H9 (cell line): ENCODE measurements around the gene ADCY5. TPM values are rescaled to one million over a fixed set of nuclear protein-coding genes. Genes with fewer than 3 reads are reported as not detected.

Source experiments
- DNase-seq: peaks from one replicate; pipeline ENCODE4 v3.0.0-alpha.2; 2017
- H2AFZ ChIP-seq: one replicate; pipeline ENCODE4 v1.6.1; 2013; ENCODE audit warnings: mild to moderate bottlenecking, low read length, control low read depth, moderate library complexity
- H2AK5ac ChIP-seq: 2 replicates; pipeline ENCODE4 v1.6.1; 2013; ENCODE audit warnings: low read length, control low read depth, mixed read lengths; ENCODE audit not compliant: insufficient read length
- H2BK120ac ChIP-seq: one replicate; pipeline ENCODE4 v1.6.1; 2013; ENCODE audit warnings: low read depth, mild to moderate bottlenecking, low read length, control low read depth, inconsistent platforms; ENCODE audit not compliant: poor library complexity, severe bottlenecking
- H2BK12ac ChIP-seq: 2 replicates; pipeline ENCODE4 v1.6.1; 2013; ENCODE audit warnings: low read length, control low read depth, mixed read lengths, low read depth; ENCODE audit not compliant: insufficient read length
- H2BK15ac ChIP-seq: 2 replicates; pipeline ENCODE4 v1.6.1; 2013; ENCODE audit warnings: low read depth, low read length, control low read depth
- H2BK20ac ChIP-seq: one replicate; pipeline ENCODE4 v1.6.1; 2013; ENCODE audit warnings: low read depth, mild to moderate bottlenecking, low read length, control low read depth, inconsistent platforms; ENCODE audit not compliant: poor library complexity, severe bottlenecking
- H2BK5ac ChIP-seq: 2 replicates; pipeline ENCODE4 v1.6.1; 2013; ENCODE audit warnings: low read length, control low read depth, mixed read lengths; ENCODE audit not compliant: insufficient read length
- H3K14ac ChIP-seq: 2 replicates; pipeline ENCODE4 v1.6.1; 2013; ENCODE audit warnings: low read length, control low read depth; ENCODE audit not compliant: insufficient read depth
- H3K18ac ChIP-seq: 2 replicates; pipeline ENCODE4 v1.6.1; 2013; ENCODE audit warnings: low read depth, mild to moderate bottlenecking, mixed read lengths, low read length, control low read depth; ENCODE audit not compliant: insufficient read length
- H3K23ac ChIP-seq: 2 replicates; pipeline ENCODE4 v1.6.1; 2013; ENCODE audit warnings: low read length, control low read depth, mixed read lengths, low read depth; ENCODE audit not compliant: insufficient read length
- H3K23me2 ChIP-seq: 2 replicates; pipeline ENCODE4 v1.6.1; 2013; ENCODE audit warnings: low read depth, mild to moderate bottlenecking, mixed read lengths, low read length, control low read depth; ENCODE audit not compliant: insufficient read length, poor library complexity, severe bottlenecking
- H3K27ac ChIP-seq: 2 replicates; pipeline ENCODE4 v1.5.1; 2013; ENCODE audit warnings: low read length, control low read depth, mixed read lengths, low read depth; ENCODE audit not compliant: insufficient read length
- H3K27me3 ChIP-seq: 2 replicates; pipeline ENCODE4 v1.6.1; 2013; ENCODE audit warnings: low read length, control low read depth, inconsistent platforms; ENCODE audit not compliant: insufficient read depth
- H3K4ac ChIP-seq: 2 replicates; pipeline ENCODE4 v1.6.1; 2013; ENCODE audit warnings: low read depth, mild to moderate bottlenecking, control low read depth, inconsistent platforms, low read length, moderate library complexity
- H3K4me1 ChIP-seq: 2 replicates; pipeline ENCODE4 v1.6.1; 2013; ENCODE audit warnings: low read length, control low read depth, inconsistent platforms; ENCODE audit not compliant: insufficient read depth
- H3K4me2 ChIP-seq: 2 replicates; pipeline ENCODE4 v1.6.1; 2013; ENCODE audit warnings: low read length, control low read depth, mixed read lengths; ENCODE audit not compliant: insufficient read length, insufficient read depth
- H3K56ac ChIP-seq: 2 replicates; pipeline ENCODE4 v1.6.1; 2013; ENCODE audit warnings: low read depth, mild to moderate bottlenecking, mixed read lengths, low read length, control low read depth; ENCODE audit not compliant: insufficient read length
- H3K79me1 ChIP-seq: 2 replicates; pipeline ENCODE4 v1.6.1; 2013; ENCODE audit warnings: low read depth, mild to moderate bottlenecking, moderate library complexity, low read length, control low read depth, inconsistent platforms; ENCODE audit not compliant: insufficient read depth, poor library complexity, severe bottlenecking
- H3K79me2 ChIP-seq: 2 replicates; pipeline ENCODE4 v1.6.1; 2013; ENCODE audit warnings: low read length, control low read depth, inconsistent platforms; ENCODE audit not compliant: insufficient read depth
- H3K9ac ChIP-seq: 2 replicates; pipeline ENCODE4 v1.6.1; 2013; ENCODE audit warnings: low read length, control low read depth, mixed read lengths; ENCODE audit not compliant: insufficient read length; ENCODE audit errors: extremely low read depth
- H3K9me3 ChIP-seq: one replicate; pipeline ENCODE4 v1.6.1; 2013; ENCODE audit warnings: low read depth, low read length, inconsistent platforms; ENCODE audit not compliant: control insufficient read depth
- H3T11ph ChIP-seq: one replicate; pipeline ENCODE4 v1.6.1; 2013; ENCODE audit warnings: mild to moderate bottlenecking, low read length, control low read depth, inconsistent platforms
- H4K20me1 ChIP-seq: one replicate; pipeline ENCODE4 v1.6.1; 2013; ENCODE audit not compliant: control insufficient read depth, insufficient read length, insufficient read depth
- H4K5ac ChIP-seq: 2 replicates; pipeline ENCODE4 v1.6.1; 2013; ENCODE audit warnings: low read depth, mild to moderate bottlenecking, mixed read lengths, low read length, control low read depth; ENCODE audit not compliant: insufficient read length
- H4K8ac ChIP-seq: replicated peaks from 2 replicates; pipeline ENCODE4 v1.6.1; 2013; ENCODE audit warnings: low read length, control low read depth, mixed read lengths, low read depth; ENCODE audit not compliant: insufficient read length
- H4K91ac ChIP-seq: 2 replicates; pipeline ENCODE4 v1.6.1; 2013; ENCODE audit warnings: low read depth, mild to moderate bottlenecking, moderate library complexity, mixed read lengths, low read length, control low read depth; ENCODE audit not compliant: insufficient read length
- H3K27ac Mint-ChIP-seq, 3 experiments: 2 replicates in 2 of 3; 3 replicates in 1 of 3; pipeline ENCODE4 v1.8.0; 2020 to 2021; ENCODE audit warnings: mixed read lengths in 3 of 3, mild to moderate bottlenecking in 1 of 3, moderate library complexity in 1 of 3
- H3K27me3 Mint-ChIP-seq: 2 replicates; pipeline ENCODE4 v1.8.0; 2021; ENCODE audit warnings: low read depth, mild to moderate bottlenecking, moderate library complexity, mixed read lengths
- H3K36me3 Mint-ChIP-seq, 3 experiments: 2 replicates in 2 of 3; 3 replicates in 1 of 3; pipeline ENCODE4 v1.8.0; 2020 to 2021; ENCODE audit warnings: low read depth in 3 of 3, mixed read lengths in 3 of 3; ENCODE audit not compliant: insufficient read depth in 1 of 3
- H3K4me1 Mint-ChIP-seq, 2 experiments: 2 replicates each; pipeline ENCODE4 v1.8.0; 2020; ENCODE audit warnings: mixed read lengths in 2 of 2
- H3K4me3 Mint-ChIP-seq, 2 experiments: 2 replicates in 1 of 2; 3 replicates in 1 of 2; pipeline ENCODE4 v1.8.0; 2020 to 2021; ENCODE audit warnings: mild to moderate bottlenecking in 2 of 2, mixed read lengths in 2 of 2, moderate library complexity in 1 of 2
- H3K9me3 Mint-ChIP-seq, 2 experiments: 2 replicates in 1 of 2; 3 replicates in 1 of 2; pipeline ENCODE4 v1.8.0; 2020; ENCODE audit warnings: mild to moderate bottlenecking in 2 of 2, mixed read lengths in 2 of 2, moderate library complexity in 1 of 2
- CTCF ChIP-seq: fragments of 200-600 bp; sonication (generic); conservative IDR thresholded peaks from 3 replicates; pipeline ENCODE4 v1.8.0; 2021; ENCODE audit warnings: antibody characterized with exemption, mild to moderate bottlenecking
- WGBS: extraction: QIAGEN DNeasy Blood & Tissue Kit; methylation state at CpG from one replicate; pipeline ENCODE4 v1.1.7; 2013; ENCODE audit warnings: missing lambda C conversion rate, low lambda C conversion rate, mixed read lengths; ENCODE audit not compliant: insufficient read length; ENCODE audit errors: extremely low coverage; 5-methylcytosine and 5-hydroxymethylcytosine counted together
- total RNA-seq: library from RNA; stranded (reverse); gene quantifications from 2 replicates; pipeline ENCODE4 v1.2.1, GENCODE V29; 2021

The ADCY5 gene
- total RNA-seq, 1 experiment from 2014 or later = 5.0 TPM

DNA sequence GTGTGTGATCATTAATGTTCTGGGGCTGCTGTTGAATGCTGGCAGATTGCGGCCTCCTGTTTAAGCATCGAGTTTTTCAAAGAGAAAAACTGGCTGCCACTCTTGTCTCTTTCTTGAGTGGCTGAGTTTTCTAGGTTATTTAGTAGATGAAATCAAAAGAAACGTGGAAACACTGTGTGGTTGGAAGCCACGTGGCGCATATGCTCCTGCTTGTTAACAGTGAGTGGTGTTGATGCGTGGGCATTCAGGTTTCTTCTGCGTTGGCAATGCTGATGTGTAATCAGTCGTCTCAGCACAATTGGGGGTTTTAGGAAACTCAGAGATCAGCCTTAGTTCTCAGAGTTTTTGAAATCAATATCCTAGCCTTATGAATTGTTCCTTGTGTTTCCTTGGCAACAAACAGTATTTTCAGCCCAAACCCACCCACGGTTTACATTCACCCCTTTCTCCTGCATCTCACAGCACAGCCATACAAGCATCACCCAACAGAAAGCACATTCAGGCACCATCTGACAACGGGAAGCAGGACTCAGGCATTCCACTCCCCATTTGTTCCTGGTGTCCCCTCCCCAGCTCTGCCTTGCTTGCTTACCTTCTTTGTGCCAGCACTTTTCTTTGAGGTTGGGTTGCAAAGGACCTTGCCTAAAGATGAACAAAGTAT is 172.4 kb downstream of the ADCY5 start:
- no peak overlapping the region for H4K5ac ChIP-seq
- no peak overlapping the region for H3K4me2 ChIP-seq
- H4K91ac ChIP-seq = no peak overlapping the region
- Mint-ChIP-seq H3K4me3 (no peak overlapping the region), H3K4me1 (peaks cover 25% of the 10 kb centered on the region in 2 experiments), H3K27ac (no peak overlapping the region; a peak in 1 of 7 replicates), H3K36me3 (peaks cover 0 to 5% (median 5%) of the 10 kb centered on the region in 3 experiments; a peak in 4 of 7 replicates), H3K27me3 (no peaks in the 10 kb centered on the region), H3K9me3 (no peaks in the 10 kb centered on the region)
- H2BK12ac ChIP-seq = no peak overlapping the region
- no peak overlapping the region for H3K27ac ChIP-seq
- no peak overlapping the region for H3K14ac ChIP-seq
- no peak overlapping the region for H3K18ac ChIP-seq
- no peak overlapping the region for H3K9ac ChIP-seq
- no peaks in the 10 kb centered on the region for H3K23me2 ChIP-seq
- no peaks in the 10 kb centered on the region for H3K9me3 ChIP-seq
- no peak overlapping the region for H3K23ac ChIP-seq
- WGBS = no CpG with 5 or more reads among the region's 10 CpGs
- no peak overlapping the region for H3K56ac ChIP-seq
- H3K79me1 ChIP-seq = no peaks in the 10 kb centered on the region
- peaks cover 10% of the 10 kb centered on the region; the same call in 1 of the 2 replicates for H3K4me1 ChIP-seq
- no peak overlapping the region for H3K4ac ChIP-seq
- no peaks in the 10 kb centered on the region for H4K20me1 ChIP-seq
- H3K79me2 ChIP-seq = no peaks in the 10 kb centered on the region
- no peak for DNase-seq
- no peak overlapping the region for H2AK5ac ChIP-seq
- H3K27me3 ChIP-seq = no peaks in the 10 kb centered on the region
- H2AFZ ChIP-seq = no peak overlapping the region
- no peak overlapping the region for H3T11ph ChIP-seq
- TF ChIP-seq CTCF = no peak
- H4K8ac ChIP-seq = no peak overlapping the region
- no peak overlapping the region for H2BK5ac ChIP-seq
- H2BK20ac ChIP-seq = no peak overlapping the region
- no peak overlapping the region for H2BK120ac ChIP-seq
- H2BK15ac ChIP-seq = no peak overlapping the region
